H9 (cell line): Measurements from ENCODE around the gene CFAP77. TPM values are rescaled to one million over a fixed set of nuclear protein-coding genes. Genes with fewer than 3 reads are reported as not detected.

Experiments
- DNase-seq: peaks from one replicate; pipeline ENCODE4 v3.0.0-alpha.2; 2017
- H2AFZ ChIP-seq: one replicate; pipeline ENCODE4 v1.6.1; 2013; ENCODE audit warnings: mild to moderate bottlenecking, low read length, control low read depth, moderate library complexity
- H2AK5ac ChIP-seq: 2 replicates; pipeline ENCODE4 v1.6.1; 2013; ENCODE audit warnings: low read length, control low read depth, mixed read lengths; ENCODE audit not compliant: insufficient read length
- H2BK120ac ChIP-seq: one replicate; pipeline ENCODE4 v1.6.1; 2013; ENCODE audit warnings: low read depth, mild to moderate bottlenecking, low read length, control low read depth, inconsistent platforms; ENCODE audit not compliant: poor library complexity, severe bottlenecking
- H2BK12ac ChIP-seq: 2 replicates; pipeline ENCODE4 v1.6.1; 2013; ENCODE audit warnings: low read length, control low read depth, mixed read lengths, low read depth; ENCODE audit not compliant: insufficient read length
- H2BK15ac ChIP-seq: 2 replicates; pipeline ENCODE4 v1.6.1; 2013; ENCODE audit warnings: low read depth, low read length, control low read depth
- H2BK20ac ChIP-seq: one replicate; pipeline ENCODE4 v1.6.1; 2013; ENCODE audit warnings: low read depth, mild to moderate bottlenecking, low read length, control low read depth, inconsistent platforms; ENCODE audit not compliant: poor library complexity, severe bottlenecking
- H2BK5ac ChIP-seq: 2 replicates; pipeline ENCODE4 v1.6.1; 2013; ENCODE audit warnings: low read length, control low read depth, mixed read lengths; ENCODE audit not compliant: insufficient read length
- H3K14ac ChIP-seq: 2 replicates; pipeline ENCODE4 v1.6.1; 2013; ENCODE audit warnings: low read length, control low read depth; ENCODE audit not compliant: insufficient read depth
- H3K18ac ChIP-seq: 2 replicates; pipeline ENCODE4 v1.6.1; 2013; ENCODE audit warnings: low read depth, mild to moderate bottlenecking, mixed read lengths, low read length, control low read depth; ENCODE audit not compliant: insufficient read length
- H3K23ac ChIP-seq: 2 replicates; pipeline ENCODE4 v1.6.1; 2013; ENCODE audit warnings: low read length, control low read depth, mixed read lengths, low read depth; ENCODE audit not compliant: insufficient read length
- H3K23me2 ChIP-seq: 2 replicates; pipeline ENCODE4 v1.6.1; 2013; ENCODE audit warnings: low read depth, mild to moderate bottlenecking, mixed read lengths, low read length, control low read depth; ENCODE audit not compliant: insufficient read length, poor library complexity, severe bottlenecking
- H3K27ac ChIP-seq: 2 replicates; pipeline ENCODE4 v1.5.1; 2013; ENCODE audit warnings: low read length, control low read depth, mixed read lengths, low read depth; ENCODE audit not compliant: insufficient read length
- H3K27me3 ChIP-seq: 2 replicates; pipeline ENCODE4 v1.6.1; 2013; ENCODE audit warnings: low read length, control low read depth, inconsistent platforms; ENCODE audit not compliant: insufficient read depth
- H3K4ac ChIP-seq: 2 replicates; pipeline ENCODE4 v1.6.1; 2013; ENCODE audit warnings: low read depth, mild to moderate bottlenecking, control low read depth, inconsistent platforms, low read length, moderate library complexity
- H3K4me1 ChIP-seq: 2 replicates; pipeline ENCODE4 v1.6.1; 2013; ENCODE audit warnings: low read length, control low read depth, inconsistent platforms; ENCODE audit not compliant: insufficient read depth
- H3K4me2 ChIP-seq: 2 replicates; pipeline ENCODE4 v1.6.1; 2013; ENCODE audit warnings: low read length, control low read depth, mixed read lengths; ENCODE audit not compliant: insufficient read length, insufficient read depth
- H3K56ac ChIP-seq: 2 replicates; pipeline ENCODE4 v1.6.1; 2013; ENCODE audit warnings: low read depth, mild to moderate bottlenecking, mixed read lengths, low read length, control low read depth; ENCODE audit not compliant: insufficient read length
- H3K79me1 ChIP-seq: 2 replicates; pipeline ENCODE4 v1.6.1; 2013; ENCODE audit warnings: low read depth, mild to moderate bottlenecking, moderate library complexity, low read length, control low read depth, inconsistent platforms; ENCODE audit not compliant: insufficient read depth, poor library complexity, severe bottlenecking
- H3K79me2 ChIP-seq: 2 replicates; pipeline ENCODE4 v1.6.1; 2013; ENCODE audit warnings: low read length, control low read depth, inconsistent platforms; ENCODE audit not compliant: insufficient read depth
- H3K9ac ChIP-seq: 2 replicates; pipeline ENCODE4 v1.6.1; 2013; ENCODE audit warnings: low read length, control low read depth, mixed read lengths; ENCODE audit not compliant: insufficient read length; ENCODE audit errors: extremely low read depth
- H3K9me3 ChIP-seq: one replicate; pipeline ENCODE4 v1.6.1; 2013; ENCODE audit warnings: low read depth, low read length, inconsistent platforms; ENCODE audit not compliant: control insufficient read depth
- H3T11ph ChIP-seq: one replicate; pipeline ENCODE4 v1.6.1; 2013; ENCODE audit warnings: mild to moderate bottlenecking, low read length, control low read depth, inconsistent platforms
- H4K20me1 ChIP-seq: one replicate; pipeline ENCODE4 v1.6.1; 2013; ENCODE audit not compliant: control insufficient read depth, insufficient read length, insufficient read depth
- H4K5ac ChIP-seq: 2 replicates; pipeline ENCODE4 v1.6.1; 2013; ENCODE audit warnings: low read depth, mild to moderate bottlenecking, mixed read lengths, low read length, control low read depth; ENCODE audit not compliant: insufficient read length
- H4K8ac ChIP-seq: replicated peaks from 2 replicates; pipeline ENCODE4 v1.6.1; 2013; ENCODE audit warnings: low read length, control low read depth, mixed read lengths, low read depth; ENCODE audit not compliant: insufficient read length
- H4K91ac ChIP-seq: 2 replicates; pipeline ENCODE4 v1.6.1; 2013; ENCODE audit warnings: low read depth, mild to moderate bottlenecking, moderate library complexity, mixed read lengths, low read length, control low read depth; ENCODE audit not compliant: insufficient read length
- H3K27ac Mint-ChIP-seq, 3 experiments: 2 replicates in 2 of 3; 3 replicates in 1 of 3; pipeline ENCODE4 v1.8.0; 2020 to 2021; ENCODE audit warnings: mixed read lengths in 3 of 3, mild to moderate bottlenecking in 1 of 3, moderate library complexity in 1 of 3
- H3K27me3 Mint-ChIP-seq: 2 replicates; pipeline ENCODE4 v1.8.0; 2021; ENCODE audit warnings: low read depth, mild to moderate bottlenecking, moderate library complexity, mixed read lengths
- H3K36me3 Mint-ChIP-seq, 3 experiments: 2 replicates in 2 of 3; 3 replicates in 1 of 3; pipeline ENCODE4 v1.8.0; 2020 to 2021; ENCODE audit warnings: low read depth in 3 of 3, mixed read lengths in 3 of 3; ENCODE audit not compliant: insufficient read depth in 1 of 3
- H3K4me1 Mint-ChIP-seq, 2 experiments: 2 replicates each; pipeline ENCODE4 v1.8.0; 2020; ENCODE audit warnings: mixed read lengths in 2 of 2
- H3K4me3 Mint-ChIP-seq, 2 experiments: 2 replicates in 1 of 2; 3 replicates in 1 of 2; pipeline ENCODE4 v1.8.0; 2020 to 2021; ENCODE audit warnings: mild to moderate bottlenecking in 2 of 2, mixed read lengths in 2 of 2, moderate library complexity in 1 of 2
- H3K9me3 Mint-ChIP-seq, 2 experiments: 2 replicates in 1 of 2; 3 replicates in 1 of 2; pipeline ENCODE4 v1.8.0; 2020; ENCODE audit warnings: mild to moderate bottlenecking in 2 of 2, mixed read lengths in 2 of 2, moderate library complexity in 1 of 2
- WGBS: extraction: QIAGEN DNeasy Blood & Tissue Kit; methylation state at CpG from one replicate; pipeline ENCODE4 v1.1.7; 2013; ENCODE audit warnings: missing lambda C conversion rate, low lambda C conversion rate, mixed read lengths; ENCODE audit not compliant: insufficient read length; ENCODE audit errors: extremely low coverage; 5-methylcytosine and 5-hydroxymethylcytosine counted together
- total RNA-seq: library from RNA; stranded (reverse); gene quantifications from 2 replicates; pipeline ENCODE4 v1.2.1, GENCODE V29; 2021
- TF ChIP-seq, protein P1 (sequence below): fragments of 200-600 bp; sonication (generic); conservative IDR thresholded peaks from 3 replicates; pipeline ENCODE4 v1.8.0; 2021; ENCODE audit warnings: antibody characterized with exemption, mild to moderate bottlenecking

Gene CFAP77
- total RNA-seq, 1 experiment from 2014 or later, result 0.72 TPM

DNA sequence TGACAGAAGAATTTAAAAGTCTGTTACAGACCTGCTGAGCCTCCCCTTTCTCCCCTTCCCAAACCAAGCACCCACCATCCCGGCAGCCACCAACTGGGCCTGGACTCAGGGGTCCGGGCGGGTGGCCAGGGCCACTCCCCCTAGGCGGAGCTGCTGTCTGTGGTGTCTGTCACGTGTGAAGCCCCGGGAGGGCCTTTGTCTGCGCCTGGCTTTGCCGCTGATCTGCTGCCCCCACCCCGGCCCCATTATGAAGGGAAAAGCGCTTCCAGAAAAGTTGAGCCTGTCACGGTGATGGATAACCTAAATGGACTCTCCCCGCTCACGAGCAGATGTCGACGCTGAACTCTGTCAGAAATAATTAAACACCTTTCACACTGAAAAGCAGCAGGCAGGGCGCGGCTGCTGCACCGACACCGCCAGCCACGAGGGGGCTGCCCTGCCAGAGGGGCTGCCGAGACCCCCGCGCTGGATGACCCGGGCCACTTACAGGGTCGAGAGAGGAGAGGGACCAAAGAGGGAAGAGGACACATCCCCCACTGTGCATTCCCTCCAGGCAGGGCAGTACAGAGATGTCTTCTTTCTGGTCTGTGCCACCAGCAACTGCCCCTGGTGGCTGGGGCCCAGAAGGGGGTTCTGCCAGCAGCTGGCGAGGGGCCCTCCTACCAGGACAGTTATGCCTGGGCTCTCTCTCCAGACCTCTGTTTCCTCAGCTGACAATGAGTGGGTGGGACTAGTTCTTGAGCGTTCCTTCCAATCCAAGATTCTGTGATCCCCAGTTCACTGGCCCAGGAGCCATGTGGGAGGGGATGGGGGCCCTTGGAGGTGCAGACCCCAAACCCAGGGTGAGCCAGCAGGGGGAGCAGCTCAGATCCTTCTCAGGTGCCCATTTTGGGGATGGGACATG is 136.4 kb downstream of the CFAP77 start:
- Histone ChIP-seq H3K4me2 (peak overlapping the region; percentile 83), H3K27me3 (no peaks in the 10 kb centered on the region), H2AK5ac (no peak overlapping the region), H4K8ac (no peak overlapping the region), H3K79me2 (no peaks in the 10 kb centered on the region), H3K23ac (no peak overlapping the region), H2BK12ac (no peak overlapping the region), H3K4me1 (no peaks in the 10 kb centered on the region), H2AFZ (no peak overlapping the region), H3K18ac (no peak overlapping the region), H3K9me3 (no peaks in the 10 kb centered on the region), H3T11ph (no peak overlapping the region), H2BK15ac (no peak overlapping the region), H4K91ac (no peak overlapping the region), H2BK120ac (no peak overlapping the region), H3K79me1 (no peaks in the 10 kb centered on the region), H3K4ac (no peak overlapping the region), H4K5ac (no peak overlapping the region), H2BK20ac (no peak overlapping the region), H4K20me1 (no peaks in the 10 kb centered on the region), H3K9ac (no peak overlapping the region), H3K14ac (no peak overlapping the region; the same call in 1 of the 2 replicates), H3K27ac (no peak overlapping the region), H3K23me2 (peaks cover 8% of the 10 kb centered on the region), H2BK5ac (no peak overlapping the region), H3K56ac (no peak overlapping the region)
- H3K27me3 Mint-ChIP-seq, result peaks cover 5% of the 10 kb centered on the region
- peak overlapping the region; percentile 58 to 80 for H3K4me3 Mint-ChIP-seq
- no CpG with 5 or more reads among the region's 27 CpGs for WGBS
- TF ChIP-seq, protein P1, sequence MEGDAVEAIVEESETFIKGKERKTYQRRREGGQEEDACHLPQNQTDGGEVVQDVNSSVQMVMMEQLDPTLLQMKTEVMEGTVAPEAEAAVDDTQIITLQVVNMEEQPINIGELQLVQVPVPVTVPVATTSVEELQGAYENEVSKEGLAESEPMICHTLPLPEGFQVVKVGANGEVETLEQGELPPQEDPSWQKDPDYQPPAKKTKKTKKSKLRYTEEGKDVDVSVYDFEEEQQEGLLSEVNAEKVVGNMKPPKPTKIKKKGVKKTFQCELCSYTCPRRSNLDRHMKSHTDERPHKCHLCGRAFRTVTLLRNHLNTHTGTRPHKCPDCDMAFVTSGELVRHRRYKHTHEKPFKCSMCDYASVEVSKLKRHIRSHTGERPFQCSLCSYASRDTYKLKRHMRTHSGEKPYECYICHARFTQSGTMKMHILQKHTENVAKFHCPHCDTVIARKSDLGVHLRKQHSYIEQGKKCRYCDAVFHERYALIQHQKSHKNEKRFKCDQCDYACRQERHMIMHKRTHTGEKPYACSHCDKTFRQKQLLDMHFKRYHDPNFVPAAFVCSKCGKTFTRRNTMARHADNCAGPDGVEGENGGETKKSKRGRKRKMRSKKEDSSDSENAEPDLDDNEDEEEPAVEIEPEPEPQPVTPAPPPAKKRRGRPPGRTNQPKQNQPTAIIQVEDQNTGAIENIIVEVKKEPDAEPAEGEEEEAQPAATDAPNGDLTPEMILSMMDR, result peak; percentile 85
- DNase-seq, result peak; percentile 74
- H3K4me1 Mint-ChIP-seq, result peaks cover 27 to 46% of the 10 kb centered on the region in 2 experiments
- no peaks in the 10 kb centered on the region for H3K9me3 Mint-ChIP-seq
- H3K27ac Mint-ChIP-seq, result no peak overlapping the region
- H3K36me3 Mint-ChIP-seq, result no peaks in the 10 kb centered on the region
